ENCODE results near the gene VASP.
A peak's percentile ranks its signal among the peaks of the same experiment; 100 is the strongest.

VASP gene

DNA sequence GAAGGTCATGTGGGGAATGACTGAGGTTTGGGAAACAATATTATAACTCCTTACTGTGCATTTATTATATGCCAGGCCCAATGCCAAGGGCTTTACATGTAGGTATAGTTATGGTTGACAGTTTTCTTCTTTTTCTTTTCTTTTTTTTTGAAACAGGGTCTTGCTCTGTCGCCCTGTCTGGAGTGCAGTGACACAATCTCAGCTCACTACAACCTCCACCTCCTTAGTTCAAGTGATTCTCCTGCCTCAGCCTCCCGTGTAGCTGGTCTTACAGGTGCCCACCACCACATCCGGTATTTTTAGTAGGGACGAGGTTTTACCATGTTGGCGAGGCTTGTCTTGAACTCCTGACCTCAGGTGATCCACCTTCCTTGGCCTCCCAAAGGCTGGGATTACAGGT, 24.2 kb upstream of the VASP start:
- H4K20me1 ChIP-seq = no peaks in the 10 kb centered on the region
- H3K9ac ChIP-seq = no peak overlapping the region
- H3K4me1 ChIP-seq = peaks cover 9% of the 10 kb centered on the region
- no peak overlapping the region for H3K4me3 ChIP-seq
- no peak overlapping the region for H3K27ac ChIP-seq
- TF ChIP-seq Cebpa-rat (IDR thresholded peaks at IDR 0.05) = no peak
- no peaks in the 10 kb centered on the region for H3K9me3 ChIP-seq
- H3K36me3 ChIP-seq = no peaks in the 10 kb centered on the region
- H3K4me2 ChIP-seq = no peak overlapping the region
- no peaks in the 10 kb centered on the region for H3K27me3 ChIP-seq

- no peak for TF ChIP-seq Cebpa-rat (IDR thresholded peaks at IDR 0.05)
- Histone ChIP-seq H3K27me3 (no peaks in the 10 kb centered on the region), H3K27ac (no peak overlapping the region), H3K4me3 (no peak overlapping the region), H3K4me1 (peaks cover 9% of the 10 kb centered on the region), H4K20me1 (no peaks in the 10 kb centered on the region), H3K9ac (no peak overlapping the region), H3K9me3 (no peaks in the 10 kb centered on the region), H3K36me3 (no peaks in the 10 kb centered on the region; the same call in 1 of the 2 replicates), H3K4me2 (no peak overlapping the region)
These were observed 22.9 kb upstream of the VASP start for GRCh38 chr19:45484273-45484945.

GRCh38 chr19:45485305-45486077, 21.8 kb upstream of the VASP start:
- Histone ChIP-seq H4K20me1 (no peaks in the 10 kb centered on the region), H3K9me3 (no peaks in the 10 kb centered on the region), H3K4me2 (peak overlapping the region; percentile 82), H3K36me3 (no peaks in the 10 kb centered on the region; the same call in 1 of the 2 replicates), H3K4me1 (peaks cover 9% of the 10 kb centered on the region), H3K9ac (peak overlapping the region; percentile 71; the same call in 1 of the 2 replicates), H3K27me3 (no peaks in the 10 kb centered on the region), H3K27ac (0 out of 2 replicates have a peak overlapping the region, but pooled peaks have one; percentile 38), H3K4me3 (peak overlapping the region; percentile 70)
- no peak for TF ChIP-seq Cebpa-rat (IDR thresholded peaks at IDR 0.05)

DNA sequence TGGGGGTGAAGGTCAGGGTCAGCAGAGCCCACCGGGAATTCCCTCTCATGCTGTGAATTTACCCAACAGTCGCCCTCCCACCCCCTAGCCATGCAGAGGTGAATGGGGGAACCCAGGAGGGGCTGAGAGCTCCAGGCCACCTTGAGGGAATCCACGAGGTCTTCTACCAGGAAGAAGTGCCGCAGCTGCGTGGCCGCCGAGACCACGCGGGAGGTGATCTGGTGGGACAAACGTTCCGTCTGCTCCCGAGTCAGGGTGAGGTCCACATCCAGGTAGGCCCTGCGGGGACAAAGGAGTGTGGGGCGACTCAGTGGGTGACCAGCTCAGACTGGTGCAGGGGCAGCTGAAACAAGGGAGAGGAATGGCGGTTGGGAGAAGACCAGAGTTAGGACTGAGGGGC, 18.6 kb upstream of the VASP start:
- Histone ChIP-seq H3K36me3 (no peaks in the 10 kb centered on the region; the same call in 1 of the 2 replicates), H3K4me1 (peaks cover 25% of the 10 kb centered on the region), H3K27ac (no peak overlapping the region), H3K4me3 (no peak overlapping the region), H3K27me3 (no peaks in the 10 kb centered on the region), H3K4me2 (no peak overlapping the region), H4K20me1 (no peaks in the 10 kb centered on the region), H3K9me3 (no peaks in the 10 kb centered on the region), H3K9ac (no peak overlapping the region)
- TF ChIP-seq Cebpa-rat (IDR thresholded peaks at IDR 0.05) = no peak

DNA sequence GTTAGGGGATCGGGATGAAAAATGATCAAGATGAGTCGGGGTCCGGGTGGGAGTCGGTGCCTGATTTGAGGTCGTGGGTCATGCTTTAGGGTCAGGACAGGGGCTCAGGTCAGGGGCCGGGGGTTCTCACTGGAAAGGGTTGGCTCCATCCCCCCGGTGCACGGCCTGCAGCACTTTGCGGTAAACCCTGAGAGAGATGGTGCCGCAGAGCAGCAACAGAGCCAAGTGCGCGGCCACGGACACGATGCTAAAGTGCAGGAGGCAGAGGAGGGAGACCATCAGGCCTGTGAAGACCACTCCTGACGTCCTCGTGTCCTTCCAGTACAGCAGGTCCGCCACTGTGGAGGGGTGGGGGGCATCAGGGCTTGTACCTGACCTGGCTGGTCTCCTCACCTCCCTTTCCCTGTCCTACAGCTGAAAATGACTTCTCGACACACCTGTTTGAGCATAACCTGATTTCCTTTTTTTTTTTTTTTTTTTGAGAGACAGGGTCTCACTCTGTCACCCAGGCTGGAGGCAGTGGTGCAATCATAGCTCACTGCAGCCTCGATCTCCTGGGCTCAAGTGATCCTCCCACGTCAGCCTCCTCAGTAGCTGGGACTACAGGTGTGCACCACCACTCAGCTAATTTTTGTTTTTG, 17.9 kb upstream of the VASP start:
- Histone ChIP-seq H3K9me3 (no peaks in the 10 kb centered on the region), H3K4me1 (peaks cover 29% of the 10 kb centered on the region)
- TF ChIP-seq Cebpa-rat (IDR thresholded peaks at IDR 0.05) = no peak

GRCh38 chr19:45492137-45492626, 15.1 kb upstream of the VASP start:
- peaks cover 29% of the 10 kb centered on the region for H3K27me3 ChIP-seq
- H3K4me2 ChIP-seq = peak overlapping the region; percentile 95
- peak overlapping the region; percentile 76; the same call in 1 of the 2 replicates for H3K9ac ChIP-seq
- H3K4me3 ChIP-seq = peak overlapping the region; percentile 70
- peaks cover 31% of the 10 kb centered on the region for H3K4me1 ChIP-seq
- H3K27ac ChIP-seq = no peak overlapping the region
- TF ChIP-seq Cebpa-rat (IDR thresholded peaks at IDR 0.05) = no peak
- no peaks in the 10 kb centered on the region; the same call in 1 of the 2 replicates for H3K36me3 ChIP-seq
- no peaks in the 10 kb centered on the region for H3K9me3 ChIP-seq
- H4K20me1 ChIP-seq = peaks cover 26% of the 10 kb centered on the region

More for the DNA sequence above, 17.9 kb upstream of the VASP start:
- Histone ChIP-seq H3K4me2 (no peak overlapping the region), H3K9ac (no peak overlapping the region), H3K36me3 (no peaks in the 10 kb centered on the region; the same call in 1 of the 2 replicates), H3K27me3 (peaks cover 5% of the 10 kb centered on the region), H4K20me1 (peaks cover 3% of the 10 kb centered on the region; the same call in 1 of the 2 replicates), H3K27ac (no peak overlapping the region), H3K4me3 (no peak overlapping the region)

GRCh38 chr19:45492627-45493470, 14.4 kb upstream of the VASP start:
- Histone ChIP-seq H3K27ac (peak overlapping the region; percentile 66), H3K27me3 (peaks cover 32% of the 10 kb centered on the region), H3K4me3 (peak overlapping the region; percentile 70), H3K9me3 (no peaks in the 10 kb centered on the region), H3K9ac (peak overlapping the region; percentile 76), H4K20me1 (peaks cover 26% of the 10 kb centered on the region), H3K36me3 (no peaks in the 10 kb centered on the region; the same call in 1 of the 2 replicates), H3K4me2 (peak overlapping the region; percentile 95), H3K4me1 (peaks cover 37% of the 10 kb centered on the region)
- TF ChIP-seq Cebpa-rat (IDR thresholded peaks at IDR 0.05) = no peak

DNA sequence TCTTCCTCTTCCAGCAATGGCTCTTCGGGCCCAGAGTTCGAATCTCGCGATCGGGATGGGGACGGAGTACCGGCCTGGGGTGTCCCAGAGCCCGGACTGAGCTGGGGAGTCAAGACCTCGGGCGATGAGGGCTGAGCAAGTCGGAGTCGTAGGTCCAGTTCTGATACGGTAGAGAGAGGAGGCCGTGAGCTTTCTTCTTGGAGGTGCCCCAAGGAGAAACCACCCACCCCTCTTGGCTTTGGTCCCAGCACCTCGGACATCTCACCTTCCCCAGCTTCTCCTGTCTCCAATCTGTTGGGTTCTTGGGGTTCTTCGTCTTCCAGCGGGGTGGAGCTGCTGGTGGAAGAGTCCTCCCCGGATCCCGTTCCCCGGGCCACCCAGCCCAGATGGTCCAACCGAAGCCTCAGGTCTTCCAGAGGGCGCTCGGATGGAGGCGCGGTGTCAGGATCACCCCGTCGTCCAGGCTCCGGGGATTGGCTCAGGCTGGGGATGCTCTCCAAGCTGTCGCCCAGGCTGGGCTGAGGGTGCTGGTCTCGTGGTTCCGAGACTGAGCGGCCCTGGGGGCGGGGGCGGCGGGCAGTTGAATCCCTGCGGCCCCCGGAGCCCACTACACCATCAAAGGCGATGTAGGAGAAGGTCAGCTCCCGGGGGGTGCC, 12.9 kb upstream of the VASP start:
- H3K4me1 ChIP-seq = peaks cover 52% of the 10 kb centered on the region
- no peaks in the 10 kb centered on the region for H3K9me3 ChIP-seq
- peaks cover 35% of the 10 kb centered on the region for H4K20me1 ChIP-seq
- no peaks in the 10 kb centered on the region for H3K36me3 ChIP-seq
- peaks cover 48% of the 10 kb centered on the region for H3K27me3 ChIP-seq
- H3K27ac ChIP-seq = no peak overlapping the region
- no peak for TF ChIP-seq Cebpa-rat (IDR thresholded peaks at IDR 0.05)
- no peak overlapping the region for H3K4me3 ChIP-seq
- no peak overlapping the region for H3K9ac ChIP-seq
- no peak overlapping the region for H3K4me2 ChIP-seq
